Urinary bladder (tissue), 4 donors: ENCODE data around the gene EIF3I. TPM values are rescaled to one million over a fixed set of nuclear protein-coding genes. Genes with fewer than 3 reads are reported as not detected.

ENCODE experiments used
- DNase-seq: peaks from one replicate; pipeline ENCODE4 v3.0.0-alpha.2; 2015; ENCODE audit errors: extremely low spot score
- H3K27ac ChIP-seq: one replicate; pipeline ENCODE4 v1.5.1; 2013; ENCODE audit warnings: low read depth, mild to moderate bottlenecking, moderate library complexity
- H3K36me3 ChIP-seq: one replicate; pipeline ENCODE4 v1.6.1; 2013; ENCODE audit warnings: mild to moderate bottlenecking, moderate library complexity; ENCODE audit not compliant: insufficient read depth
- H3K4me1 ChIP-seq: one replicate; pipeline ENCODE4 v1.6.1; 2013; ENCODE audit warnings: mild to moderate bottlenecking, moderate library complexity; ENCODE audit not compliant: insufficient read depth
- H3K4me3 ChIP-seq: one replicate; pipeline ENCODE4 v1.5.1; 2013; ENCODE audit warnings: low read depth, low read length
- WGBS: extraction: QIAGEN DNeasy Blood & Tissue Kit; methylation state at CpG from one replicate; pipeline ENCODE4 v1.1.7; 2013; 5-methylcytosine and 5-hydroxymethylcytosine counted together
- polyA plus RNA-seq: library from polyadenylated mRNA; stranded (reverse); fragments of 200-250 nt; gene quantifications from one replicate; pipeline ENCODE4 v1.2.3, GENCODE V29; 2013
- total RNA-seq: library from RNA; depleted of rRNA; stranded (reverse); fragments of >200 nt; gene quantifications from one replicate; pipeline ENCODE4 v1.2.3, GENCODE V29; 2014
- donor health status: healthy with polysubstance abuse.
- donor health status: healthy.

EIF3I gene
- total and polyA plus RNA-seq, 2 donors: 102 to 177 TPM

- Histone ChIP-seq H3K36me3 (no peaks in the 10 kb centered on the region), H3K4me3 (peak overlapping the region; percentile 50), H3K4me1 (no peaks in the 10 kb centered on the region), H3K27ac (no peak overlapping the region)
- WGBS: 26% methylated on average over 26 of the region's 26 CpGs
- DNase-seq: no peak
These were observed 17.3 kb upstream of the EIF3I start for GRCh38 chr1:32204943-32205361.

GRCh38 chr1:32205401-32206370, 16.5 kb upstream of the EIF3I start, which contains the start of gene IQCC:
Gene IQCC, plus strand, starts transcription at chr1:32205671. Its CDS starts 11 bp downstream, at chr1:32205682.
- WGBS: 2% methylated on average over 77 of the region's 77 CpGs
- H3K4me3 ChIP-seq: peak within 1 kb of the TSS; percentile 50
- no peaks in the 10 kb centered on the region for H3K4me1 ChIP-seq
- H3K36me3 ChIP-seq: no peaks in the 10 kb centered on the region
- no peak within 1 kb of the TSS for H3K27ac ChIP-seq
- DNase-seq: peak; percentile 69

DNA sequence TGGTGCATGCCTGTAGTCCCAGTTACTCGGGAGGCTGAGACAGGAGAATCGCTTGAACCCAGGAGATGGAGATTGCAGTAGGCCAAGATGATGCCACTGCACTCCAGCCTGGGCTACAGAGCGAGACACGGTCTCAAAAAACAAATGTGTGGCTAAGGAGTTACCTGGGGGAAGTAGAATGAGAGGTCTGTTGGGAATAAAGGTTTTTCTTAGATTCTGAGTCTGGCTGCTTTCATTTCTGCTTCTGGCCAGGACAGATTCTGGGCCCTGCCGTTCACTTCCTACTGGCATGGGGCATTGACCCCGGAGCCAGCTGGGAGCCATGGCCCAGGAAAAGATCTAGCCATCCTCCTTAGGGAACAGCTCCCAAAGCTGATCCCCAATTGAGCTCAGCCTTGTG, 13.7 kb upstream of the EIF3I start:
- Histone ChIP-seq H3K36me3 (no peaks in the 10 kb centered on the region), H3K27ac (no peak overlapping the region), H3K4me1 (no peaks in the 10 kb centered on the region), H3K4me3 (no peak overlapping the region)
- WGBS: 85% methylated on average over 6 of the region's 6 CpGs
- DNase-seq: no peak

GRCh38 chr1:32208891-32209328, 13.3 kb upstream of the EIF3I start, which contains the start of gene DCDC2B:
Gene DCDC2B, plus strand, starts transcription at chr1:32209089. Its CDS starts 5 bp downstream, at chr1:32209094.
- peak; percentile 54 for DNase-seq
- 72% methylated on average over 5 of the region's 5 CpGs for WGBS
- H3K27ac ChIP-seq: no peak within 1 kb of the TSS

DNA sequence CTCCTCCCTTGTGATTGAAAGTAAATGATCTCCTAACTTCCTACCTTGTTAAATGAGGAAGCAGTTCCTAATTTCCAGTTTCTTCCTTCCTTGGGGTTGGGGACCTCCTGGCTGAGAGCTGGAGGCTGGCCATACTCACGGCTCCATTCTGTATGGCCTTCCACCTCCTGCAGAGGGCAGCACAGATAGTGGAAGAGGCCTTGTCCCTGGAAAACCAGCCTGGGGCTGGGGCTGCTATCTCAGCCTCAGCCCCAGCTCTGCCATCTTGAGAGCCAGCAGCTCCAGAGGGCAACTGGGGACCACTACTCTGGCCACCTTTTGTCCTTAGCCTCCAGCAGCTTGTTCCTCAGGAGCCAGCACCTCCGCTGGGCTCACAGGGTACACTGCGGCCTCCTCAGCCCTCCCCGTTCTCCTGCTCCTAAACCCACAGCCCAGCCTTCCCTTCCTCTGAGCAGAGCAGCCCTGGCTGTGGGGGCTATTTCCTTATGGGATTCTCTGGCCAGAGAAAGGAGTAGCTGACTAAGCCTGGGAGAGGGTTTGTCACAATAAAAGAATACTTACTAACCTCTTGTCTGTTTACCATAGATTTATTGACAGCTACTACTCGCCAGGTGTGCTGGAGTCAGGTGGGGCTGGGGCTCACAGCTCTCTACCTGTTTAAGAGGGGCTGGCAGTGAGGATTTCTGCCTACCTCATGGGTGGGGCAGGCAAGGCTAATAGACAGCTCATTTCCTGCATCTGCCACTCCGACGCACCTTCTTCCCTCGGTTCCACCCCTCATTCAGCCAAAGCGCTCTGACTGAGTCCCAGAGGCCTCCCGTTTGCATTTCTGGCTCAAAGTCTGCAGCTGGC, 6.4 kb upstream of the EIF3I start:
- Histone ChIP-seq H3K4me3 (no peak overlapping the region), H3K4me1 (no peaks in the 10 kb centered on the region), H3K36me3 (peaks cover 2% of the 10 kb centered on the region), H3K27ac (no peak overlapping the region)
- WGBS: 79% methylated on average over 10 of the region's 10 CpGs
- DNase-seq: no peak

More at GRCh38 chr1:32208891-32209328, 13.3 kb upstream of the EIF3I start, which contains the start of gene DCDC2B:
- Histone ChIP-seq H3K4me1 (no peaks in the 10 kb centered on the region), H3K4me3 (no peak within 1 kb of the TSS), H3K36me3 (no peaks in the 10 kb centered on the region)

DNA sequence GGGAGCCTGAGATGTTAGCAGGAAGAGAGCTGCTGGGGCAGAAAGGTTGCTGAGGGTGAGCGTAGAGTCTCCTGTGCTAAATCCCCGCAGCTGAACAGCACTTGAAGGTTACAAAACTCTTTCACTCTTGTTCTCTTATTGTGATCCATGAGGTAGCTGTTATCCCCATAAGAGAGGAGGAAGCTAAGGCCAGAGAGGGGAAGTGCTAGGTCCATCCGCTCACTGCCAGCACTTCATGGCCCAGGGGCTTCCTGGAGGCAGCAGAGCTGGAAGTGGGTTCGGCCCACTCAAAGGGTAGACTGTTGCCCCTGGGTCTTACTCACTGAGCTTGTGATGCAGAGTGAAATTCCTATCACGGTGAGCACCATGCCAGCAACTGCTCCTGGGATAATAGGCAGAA, 5.6 kb upstream of the EIF3I start:
- Histone ChIP-seq H3K36me3 (peaks cover 2% of the 10 kb centered on the region), H3K27ac (no peak overlapping the region)
- WGBS: 93% methylated on average over 5 of the region's 5 CpGs

GRCh38 chr1:32219022-32219421, 3.2 kb upstream of the EIF3I start:
- Histone ChIP-seq H3K4me3 (no peak overlapping the region), H3K36me3 (peaks cover 2% of the 10 kb centered on the region), H3K27ac (no peak overlapping the region), H3K4me1 (no peaks in the 10 kb centered on the region)
- no peak for DNase-seq
- 84% methylated on average over 7 of the region's 7 CpGs for WGBS

More for the DNA sequence above, 5.6 kb upstream of the EIF3I start:
- no peaks in the 10 kb centered on the region for H3K4me1 ChIP-seq
- DNase-seq: no peak
- H3K4me3 ChIP-seq: no peak overlapping the region

GRCh38 chr1:32220746-32221580, 1.2 kb upstream of the EIF3I start:
- H3K4me1 ChIP-seq: no peaks in the 10 kb centered on the region
- 89% methylated on average over 4 of the region's 4 CpGs for WGBS
- peaks cover 2% of the 10 kb centered on the region for H3K36me3 ChIP-seq
- no peak for DNase-seq
- H3K27ac ChIP-seq: no peak overlapping the region
- H3K4me3 ChIP-seq: peak overlapping the region; percentile 89

- no peak for DNase-seq
- Histone ChIP-seq H3K27ac (no peak overlapping the region), H3K36me3 (peaks cover 1% of the 10 kb centered on the region), H3K4me1 (no peaks in the 10 kb centered on the region), H3K4me3 (peak overlapping the region; percentile 89)
- WGBS: 8% methylated on average over 13 of the region's 13 CpGs
These were observed 627 bp upstream of the EIF3I start for GRCh38 chr1:32221581-32221979.

GRCh38 chr1:32223683-32224082, 1.5 kb downstream of the EIF3I start:
- Histone ChIP-seq H3K4me3 (no peak overlapping the region), H3K36me3 (peaks cover 4% of the 10 kb centered on the region), H3K4me1 (no peaks in the 10 kb centered on the region), H3K27ac (no peak overlapping the region)
- 79% methylated on average over 3 of the region's 3 CpGs for WGBS
- no peak for DNase-seq

DNA sequence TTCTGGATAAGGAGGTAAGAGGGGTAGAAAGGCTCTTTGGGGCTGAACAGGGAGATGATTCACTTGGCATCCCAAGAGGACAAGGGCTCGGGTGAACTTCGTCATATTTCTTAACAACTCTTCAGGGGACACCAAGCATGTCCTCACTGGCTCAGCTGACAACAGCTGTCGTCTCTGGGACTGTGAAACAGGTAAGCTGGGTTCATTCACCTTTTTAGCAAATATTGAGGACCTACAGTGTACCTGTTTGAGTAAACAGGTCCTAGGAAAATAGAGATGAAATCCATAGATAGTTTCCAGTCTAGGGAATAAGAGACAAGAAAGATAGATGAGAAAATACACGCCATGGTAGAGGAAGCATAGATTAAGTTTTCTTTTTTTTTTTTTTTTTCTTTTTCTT, 2.1 kb downstream of the EIF3I start:
- peaks cover 7% of the 10 kb centered on the region for H3K36me3 ChIP-seq
- H3K27ac ChIP-seq: no peak overlapping the region
- no peaks in the 10 kb centered on the region for H3K4me1 ChIP-seq
- WGBS: 91% methylated on average over 4 of the region's 4 CpGs
- DNase-seq: no peak
- no peak overlapping the region for H3K4me3 ChIP-seq

DNA sequence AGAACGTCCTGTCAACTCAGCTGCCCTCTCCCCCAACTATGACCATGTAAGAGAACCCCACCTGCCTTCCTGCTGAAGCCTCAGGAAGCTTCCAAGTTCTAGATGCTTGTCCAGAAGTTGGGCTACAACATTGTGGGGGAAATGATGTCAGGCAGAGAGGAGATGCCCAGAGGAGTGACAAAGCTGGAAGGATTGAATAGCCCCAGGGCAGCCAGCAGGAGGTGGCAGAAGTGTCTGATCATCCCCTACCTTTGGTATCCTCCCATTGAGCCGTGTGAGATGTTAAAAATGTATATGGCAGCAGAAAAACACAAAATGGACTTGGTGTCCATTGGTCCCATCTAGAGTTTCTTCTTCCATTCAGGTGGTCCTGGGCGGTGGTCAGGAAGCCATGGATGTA, 6.6 kb downstream of the EIF3I start:
- WGBS: 80% methylated on average over 3 of the region's 3 CpGs
- DNase-seq: no peak
- Histone ChIP-seq H3K4me1 (no peaks in the 10 kb centered on the region), H3K36me3 (peaks cover 10% of the 10 kb centered on the region), H3K4me3 (no peak overlapping the region), H3K27ac (no peak overlapping the region)
